Fibroblast of villous mesenchyme (primary cell): ENCODE results near the gene C1orf167. TPM values are rescaled to one million over a fixed set of nuclear protein-coding genes. Genes with fewer than 3 reads are reported as not detected.

Experiments
- DNase-seq: peaks from one replicate; pipeline ENCODE4 v3.0.0-alpha.2; 2010; ENCODE audit warnings: low read depth
- H3K4me3 ChIP-seq: 2 replicates; pipeline ENCODE4 v1.5.1; 2011; ENCODE audit warnings: low read depth, mild to moderate bottlenecking, low read length
- total RNA-seq: library from RNA; depleted of rRNA; stranded (reverse); fragments of >200 nt; gene quantifications from 2 replicates; pipeline ENCODE4 v1.2.3, GENCODE V29; 2012
- TF ChIP-seq, protein P1 (sequence below): IDR thresholded peaks from 2 replicates; pipeline ENCODE4 v1.5.1; 2012; ENCODE audit warnings: low read depth, mild to moderate bottlenecking, low read length; ENCODE audit not compliant: insufficient read depth

C1orf167 gene
- total RNA-seq, 1 donor = under 0.01 TPM

- H3K4me3 ChIP-seq = no peak overlapping the region
- no peak for DNase-seq
- TF ChIP-seq, protein P1, sequence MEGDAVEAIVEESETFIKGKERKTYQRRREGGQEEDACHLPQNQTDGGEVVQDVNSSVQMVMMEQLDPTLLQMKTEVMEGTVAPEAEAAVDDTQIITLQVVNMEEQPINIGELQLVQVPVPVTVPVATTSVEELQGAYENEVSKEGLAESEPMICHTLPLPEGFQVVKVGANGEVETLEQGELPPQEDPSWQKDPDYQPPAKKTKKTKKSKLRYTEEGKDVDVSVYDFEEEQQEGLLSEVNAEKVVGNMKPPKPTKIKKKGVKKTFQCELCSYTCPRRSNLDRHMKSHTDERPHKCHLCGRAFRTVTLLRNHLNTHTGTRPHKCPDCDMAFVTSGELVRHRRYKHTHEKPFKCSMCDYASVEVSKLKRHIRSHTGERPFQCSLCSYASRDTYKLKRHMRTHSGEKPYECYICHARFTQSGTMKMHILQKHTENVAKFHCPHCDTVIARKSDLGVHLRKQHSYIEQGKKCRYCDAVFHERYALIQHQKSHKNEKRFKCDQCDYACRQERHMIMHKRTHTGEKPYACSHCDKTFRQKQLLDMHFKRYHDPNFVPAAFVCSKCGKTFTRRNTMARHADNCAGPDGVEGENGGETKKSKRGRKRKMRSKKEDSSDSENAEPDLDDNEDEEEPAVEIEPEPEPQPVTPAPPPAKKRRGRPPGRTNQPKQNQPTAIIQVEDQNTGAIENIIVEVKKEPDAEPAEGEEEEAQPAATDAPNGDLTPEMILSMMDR = no peak
These were observed 10.9 kb upstream of the C1orf167 start for GRCh38 chr1:11751087-11751486.

DNA sequence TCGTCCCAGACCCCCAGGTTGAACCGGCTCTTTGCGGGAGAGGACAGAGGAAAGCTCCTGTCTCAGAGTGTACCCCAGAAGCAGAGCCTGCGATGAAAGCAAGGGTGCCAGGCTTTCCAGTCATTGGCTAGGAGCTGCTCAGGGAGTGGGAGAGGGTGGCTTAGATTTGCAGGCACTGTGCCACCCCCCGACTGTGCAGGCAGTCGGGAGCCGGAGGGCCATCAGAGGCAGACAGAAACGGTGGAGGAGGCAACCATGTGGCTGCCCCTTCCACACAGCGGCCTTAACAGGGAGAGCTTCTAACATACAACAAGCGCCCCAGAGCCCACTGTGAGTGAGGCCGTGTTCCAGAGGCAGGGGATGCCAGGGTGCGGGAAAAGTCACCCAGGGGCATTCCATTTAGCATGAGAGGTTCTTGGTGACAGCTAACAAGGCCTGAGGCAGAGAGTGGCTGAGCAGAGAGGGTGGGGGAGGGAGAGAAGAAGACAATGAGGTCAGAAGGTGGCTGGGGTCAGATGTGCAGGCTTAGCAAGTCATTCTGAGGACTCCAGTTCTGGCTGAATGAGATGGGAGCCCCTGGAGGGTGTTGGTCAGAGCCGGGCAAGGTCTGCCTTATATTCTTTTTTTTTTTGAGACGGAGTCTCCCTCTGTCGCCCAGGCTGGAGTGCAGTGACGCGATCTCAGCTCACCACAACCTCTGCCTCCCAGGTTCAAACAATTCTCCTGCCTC is 9.5 kb upstream of the C1orf167 start:
- no peak overlapping the region for H3K4me3 ChIP-seq
- no peak for DNase-seq
- TF ChIP-seq, protein P1 = no peak

- no peak overlapping the region for H3K4me3 ChIP-seq
- DNase-seq = peak; percentile 25
- TF ChIP-seq, protein P1 = no peak
These were observed 8.3 kb upstream of the C1orf167 start for GRCh38 chr1:11753555-11754208.

- TF ChIP-seq, protein P1 = no peak
- no peak for DNase-seq
- no peak overlapping the region for H3K4me3 ChIP-seq
These were observed 4.9 kb upstream of the C1orf167 start for GRCh38 chr1:11757047-11757446.

DNA sequence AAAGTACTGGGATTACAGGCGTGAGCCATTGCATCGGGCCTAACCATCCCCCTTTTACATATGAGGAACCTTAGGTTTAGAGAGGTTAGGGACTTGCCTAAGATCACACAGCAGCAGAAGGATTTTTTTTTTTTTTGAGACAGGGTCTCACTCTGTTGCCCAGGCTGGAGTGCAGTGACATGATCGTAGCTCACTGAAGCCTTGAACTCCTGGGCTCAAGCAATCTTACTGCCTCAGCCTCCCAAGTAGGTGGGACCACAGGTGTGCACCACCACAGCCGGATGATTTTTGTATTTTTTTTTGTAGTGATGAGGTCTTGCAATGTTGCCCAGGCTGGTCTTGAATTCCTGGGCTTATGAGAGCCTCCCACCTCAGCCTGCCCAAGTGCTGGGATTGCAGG is 2.2 kb upstream of the C1orf167 start:
- no peak overlapping the region for H3K4me3 ChIP-seq
- TF ChIP-seq, protein P1 = no peak
- DNase-seq = no peak

- no peak for DNase-seq
- no peak overlapping the region for H3K4me3 ChIP-seq
- TF ChIP-seq, protein P1 = no peak
These were observed 708 bp upstream of the C1orf167 start for GRCh38 chr1:11761285-11761684.
